HCT116 (cell line): ENCODE data around the gene MBD3. TPM values are rescaled to one million over a fixed set of nuclear protein-coding genes. Genes with fewer than 3 reads are reported as not detected.

Experiments
- ATAC-seq: fragments of 200-7000 bp; cut with Tn5 transposase; 2 replicates; pipeline ENCODE4 v1.9.1; 2020; ENCODE audit warnings: mild to moderate bottlenecking, moderate library complexity
- BruUV-seq: library from RNA; stranded (reverse); fragments of 400-500 nt; replicated peaks from 2 replicates; lab custom pipeline; 2021; lab: Mats Ljungman, UMichigan
- CTCF ChIA-PET: fragments of 300-600 bp; sonication (Branson Sonifier 250); formaldehyde crosslinking; loops from one replicate; lab custom pipeline; 2021; ENCODE audit warnings: antibody characterized with exemption; lab: Charles Lee
- POLR2A ChIA-PET: fragments of 300-600, 350-600 bp; sonication (Branson Sonifier 250); formaldehyde crosslinking; loops from one replicate; lab custom pipeline; 2021; ENCODE audit warnings: antibody characterized with exemption; lab: Charles Lee
- RAD21 ChIA-PET, 2 experiments: fragments of 300-600 bp; sonication (Branson Sonifier 250); formaldehyde crosslinking; loops; one replicate each; lab custom pipeline; 2023; ENCODE audit warnings: low total read pairs in 2 of 2; ENCODE audit not compliant: uncharacterized antibody in 2 of 2, unreplicated experiment in 2 of 2, low non-redundant PET in 1 of 2; lab: Charles Lee
- DNase-seq: peaks from one replicate; pipeline ENCODE4 v3.0.0-alpha.2; 2010; ENCODE audit warnings: low read depth, low spot score
- H2AFZ ChIP-seq: fragments of 200-600 bp; shearing (Covaris generic), sonication (generic); 2 replicates; pipeline ENCODE4 v1.6.1; 2017; ENCODE audit warnings: low read depth, mixed run types, mixed read lengths, antibody characterized with exemption, low read length; ENCODE audit not compliant: poor library complexity, severe bottlenecking
- H3K27ac ChIP-seq: 2 replicates; pipeline ENCODE4 v1.5.1; 2012; ENCODE audit warnings: low read depth, low read length
- H3K27me3 ChIP-seq: fragments of 200-600 bp; sonication (generic); 2 replicates; pipeline ENCODE4 v1.6.1; 2016; ENCODE audit warnings: mixed run types, low read length, mixed read lengths; ENCODE audit not compliant: insufficient read depth
- H3K36me3 ChIP-seq, 2 experiments: fragments of 200-500 bp in 1 of 2; fragments of 200-600 bp in 1 of 2; sonication (Bioruptor generic) in 1 of 2; sonication (generic) in 1 of 2; 2 replicates each; pipeline versions ENCODE4 v1.5.1 to v1.6.1; 2014 to 2016; ENCODE audit warnings: low read length in 2 of 2, inconsistent platforms in 1 of 2, mixed read lengths in 1 of 2, mixed run types in 1 of 2; ENCODE audit not compliant: insufficient read depth in 2 of 2, control insufficient read depth in 1 of 2
- H3K4me1 ChIP-seq, 2 experiments: fragments of 200-600 bp in 1 of 2; sonication (generic) in 1 of 2; 2 replicates each; pipeline versions ENCODE4 v1.5.1 to v1.6.1; 2012 to 2017; ENCODE audit warnings: low read length in 2 of 2, inconsistent platforms in 1 of 2, mild to moderate bottlenecking in 1 of 2, mixed read lengths in 1 of 2, mixed run types in 1 of 2, moderate library complexity in 1 of 2; ENCODE audit not compliant: insufficient read depth in 2 of 2, control insufficient read depth in 1 of 2
- H3K4me2 ChIP-seq: fragments of 200-600 bp; sonication (generic); 2 replicates; pipeline ENCODE4 v1.6.1; 2017; ENCODE audit warnings: mixed run types, low read length, mixed read lengths
- H3K4me3 ChIP-seq, 2 experiments: fragments of 200-600 bp in 1 of 2; sonication (generic) in 1 of 2; replicated peaks in 1 of 2; 2 replicates each; pipeline ENCODE4 v1.5.1; 2011 to 2016; ENCODE audit warnings: low read length in 2 of 2, control low read depth in 1 of 2, low read depth in 1 of 2, mild to moderate bottlenecking in 1 of 2, mixed read lengths in 1 of 2, mixed run types in 1 of 2
- H3K79me2 ChIP-seq: fragments of 200-600 bp; sonication (generic); 2 replicates; pipeline ENCODE4 v1.6.1; 2017; ENCODE audit warnings: mild to moderate bottlenecking, mixed run types, low read length, moderate library complexity, mixed read lengths; ENCODE audit not compliant: insufficient read depth
- H3K9ac ChIP-seq: fragments of 200-600 bp; sonication (generic); 2 replicates; pipeline ENCODE4 v1.6.1; 2016; ENCODE audit warnings: low read length, mixed read lengths
- H3K9me2 ChIP-seq: fragments of 200-600 bp; sonication (generic), shearing (Covaris generic); 2 replicates; pipeline ENCODE4 v1.6.1; 2017; ENCODE audit warnings: mixed run types, mild to moderate bottlenecking, moderate library complexity; ENCODE audit not compliant: insufficient read depth
- H3K9me3 ChIP-seq, 2 experiments: fragments of 200-500 bp in 1 of 2; fragments of 200-600 bp in 1 of 2; sonication (Bioruptor generic) in 1 of 2; sonication (generic) in 1 of 2; 2 replicates each; pipeline ENCODE4 v1.6.1; 2014 to 2017; ENCODE audit warnings: low read length in 2 of 2, mixed read lengths in 2 of 2, inconsistent platforms in 1 of 2, low read depth in 1 of 2, mild to moderate bottlenecking in 1 of 2, mixed run types in 1 of 2, moderate library complexity in 1 of 2; ENCODE audit not compliant: control insufficient read depth in 1 of 2, insufficient read depth in 1 of 2
- H4K20me1 ChIP-seq: fragments of 200-600 bp; sonication (generic), shearing (Covaris generic); 2 replicates; pipeline ENCODE4 v1.6.1; 2017; ENCODE audit warnings: mixed run types, mild to moderate bottlenecking, moderate library complexity; ENCODE audit not compliant: insufficient read depth
- CBX3 ChIP-seq: IDR thresholded peaks from 2 replicates; pipeline ENCODE4 v1.6.1; 2012; ENCODE audit warnings: low read depth
- CEBPB ChIP-seq: IDR thresholded peaks from 2 replicates; pipeline ENCODE4 v1.6.1; 2012; ENCODE audit warnings: low read depth
- FOSL1 ChIP-seq: IDR thresholded peaks from 2 replicates; pipeline ENCODE4 v1.6.1; 2012; ENCODE audit warnings: low read depth
- POLR2A ChIP-seq: IDR thresholded peaks from 2 replicates; pipeline ENCODE4 v1.7.0; 2011; ENCODE audit warnings: borderline replicate concordance; ENCODE audit not compliant: insufficient read depth, insufficient read length; ENCODE audit errors: extremely low read depth
- POLR2AphosphoS5 ChIP-seq: IDR thresholded peaks from 2 replicates; pipeline ENCODE4 v1.6.1; 2011; ENCODE audit warnings: mild to moderate bottlenecking, low read depth, low read length, moderate library complexity
- SIN3A ChIP-seq: IDR thresholded peaks from 2 replicates; pipeline ENCODE4 v1.6.1; 2012; ENCODE audit warnings: low read depth
- TCF7L2 ChIP-seq: IDR thresholded peaks from 2 replicates; pipeline ENCODE4 v1.7.0; 2011; ENCODE audit warnings: borderline replicate concordance, inconsistent platforms; ENCODE audit not compliant: insufficient read depth, insufficient read length; ENCODE audit errors: extremely low read depth
- YY1 ChIP-seq: IDR thresholded peaks from 2 replicates; pipeline ENCODE4 v1.6.1; 2011; ENCODE audit warnings: low read length, low read depth, moderate library complexity, mild to moderate bottlenecking; ENCODE audit not compliant: insufficient replicate concordance; ENCODE audit errors: extremely low read depth
- ZFX ChIP-seq: fragments of 450-650 bp; IDR thresholded peaks from 2 replicates; pipeline ENCODE4 v1.6.1; 2017
- ZNF274 ChIP-seq: fragments of 200-500 bp; sonication (Bioruptor generic); IDR thresholded peaks from 2 replicates; pipeline ENCODE4 v1.6.1; 2014; ENCODE audit warnings: mild to moderate bottlenecking, low read depth, low read length, inconsistent platforms
- intact Hi-C: fragments of 100-400 bp; cut with micrococcal nuclease; formaldehyde crosslinking; loops from 2 replicates; pipeline ENCODE4 v1.10.0; 2022
- total RNA-seq: library from RNA; stranded (reverse); gene quantifications from one replicate; pipeline ENCODE4 v1.2.1, GENCODE V29; 2021; ENCODE audit not compliant: unreplicated experiment
- TF ChIP-seq, protein P1 (sequence below): IDR thresholded peaks from 2 replicates; pipeline ENCODE4 v1.6.1; 2012

The MBD3 gene
- total RNA-seq, 1 experiment from 2014 or later: 85.7 TPM

DNA sequence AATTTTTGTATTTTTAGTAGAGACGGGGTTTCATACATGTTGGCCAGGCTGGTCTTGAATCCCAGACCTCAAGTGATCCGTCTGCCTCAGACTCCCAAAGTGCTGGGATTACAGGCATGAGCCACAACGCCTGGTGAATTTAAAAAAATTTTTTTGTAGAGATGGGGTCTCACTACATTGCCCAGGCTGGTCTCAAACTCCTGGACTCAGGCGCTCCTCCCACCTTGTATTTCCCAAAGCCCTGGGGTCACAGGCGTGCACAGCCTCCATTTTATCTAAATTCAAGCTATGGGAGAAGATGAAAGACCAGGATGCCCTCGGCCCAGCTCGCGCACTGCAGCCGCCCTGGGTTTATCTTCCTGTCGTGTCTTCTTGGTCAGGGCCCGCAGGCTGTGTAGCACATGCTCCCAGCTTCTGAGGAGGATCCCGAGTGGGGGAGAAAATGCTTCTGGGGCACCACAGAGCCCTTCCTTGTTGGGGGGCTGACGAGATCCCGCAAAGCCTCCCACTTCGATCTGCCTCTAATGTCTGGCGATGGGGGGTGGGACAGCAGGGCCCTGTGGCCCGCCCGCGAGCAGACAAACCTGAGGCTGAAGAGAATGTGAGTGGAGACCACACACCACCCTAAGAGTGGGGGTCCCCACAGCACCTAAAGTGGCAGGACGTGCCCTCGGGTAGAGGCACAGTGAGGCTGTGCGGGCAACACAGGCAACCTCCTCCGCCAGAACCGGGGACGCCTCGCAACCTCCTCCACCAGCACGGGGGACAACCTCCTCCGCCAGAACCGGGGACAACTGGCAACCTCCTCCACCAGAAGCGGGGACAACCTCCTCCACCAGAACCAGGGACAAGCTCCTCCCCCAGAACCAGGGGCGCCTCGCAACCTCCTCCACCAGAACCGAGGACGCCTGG is 43.9 kb upstream of the MBD3 start:
- peaks cover 0 to 9% of the 10 kb centered on the region in 2 experiments; a peak in 2 of 4 replicates for H3K4me1 ChIP-seq
- no peaks in the 10 kb centered on the region for H3K9me3 ChIP-seq
- no peaks in the 10 kb centered on the region for H3K27me3 ChIP-seq
- no peak overlapping the region for H3K9ac ChIP-seq
- no peaks in the 10 kb centered on the region for H3K9me2 ChIP-seq
- intact Hi-C loops: no loop called here
- POLR2A ChIA-PET: no interaction called here
- H3K4me3 ChIP-seq: no peak overlapping the region
- CTCF ChIA-PET: no interaction called here
- H3K36me3 ChIP-seq: peaks cover 28 to 59% of the 10 kb centered on the region in 2 experiments
- H2AFZ ChIP-seq: no peak overlapping the region
- H3K27ac ChIP-seq: no peak overlapping the region
- RAD21 ChIA-PET: no interaction called here
- ATAC-seq: no peak
- DNase-seq: no peak
- no peaks in the 10 kb centered on the region for H4K20me1 ChIP-seq
- BruUV-seq: no TSS peak
- H3K79me2 ChIP-seq: peaks cover 76% of the 10 kb centered on the region
- no peak for TF ChIP-seq SIN3A
- TF ChIP-seq, protein P1, sequence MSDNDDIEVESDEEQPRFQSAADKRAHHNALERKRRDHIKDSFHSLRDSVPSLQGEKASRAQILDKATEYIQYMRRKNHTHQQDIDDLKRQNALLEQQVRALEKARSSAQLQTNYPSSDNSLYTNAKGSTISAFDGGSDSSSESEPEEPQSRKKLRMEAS: no peak
- TF ChIP-seq TCF7L2: no peak
- no peak for TF ChIP-seq CBX3
- TF ChIP-seq CEBPB: no peak
- no peak for TF ChIP-seq YY1
- no peak for TF ChIP-seq POLR2AphosphoS5
- no peak for TF ChIP-seq ZFX
- no peak for TF ChIP-seq FOSL1
- TF ChIP-seq POLR2A: no peak
- no peak for TF ChIP-seq ZNF274
- H3K4me2 ChIP-seq: no peak overlapping the region
